OCI-LY7 (cell line): Measurements from ENCODE around the gene ICAM5.

Experiments used
- EZH2phosphoT487 ChIP-seq: fragments of 200-600 bp; sonication (generic); IDR thresholded peaks from 2 replicates; pipeline ENCODE4 v1.6.1; 2018; ENCODE audit warnings: low read depth, borderline replicate concordance, mild to moderate bottlenecking, mixed run types, antibody characterized with exemption, low read length, moderate library complexity, mixed read lengths
- TF ChIP-seq, protein P1 (sequence below): fragments of 200-600 bp; sonication (generic); conservative IDR thresholded peaks from 2 replicates; pipeline ENCODE4 v1.5.1; 2014; ENCODE audit warnings: mild to moderate bottlenecking, antibody characterized with exemption, low read length, moderate library complexity, mixed read lengths

DNA sequence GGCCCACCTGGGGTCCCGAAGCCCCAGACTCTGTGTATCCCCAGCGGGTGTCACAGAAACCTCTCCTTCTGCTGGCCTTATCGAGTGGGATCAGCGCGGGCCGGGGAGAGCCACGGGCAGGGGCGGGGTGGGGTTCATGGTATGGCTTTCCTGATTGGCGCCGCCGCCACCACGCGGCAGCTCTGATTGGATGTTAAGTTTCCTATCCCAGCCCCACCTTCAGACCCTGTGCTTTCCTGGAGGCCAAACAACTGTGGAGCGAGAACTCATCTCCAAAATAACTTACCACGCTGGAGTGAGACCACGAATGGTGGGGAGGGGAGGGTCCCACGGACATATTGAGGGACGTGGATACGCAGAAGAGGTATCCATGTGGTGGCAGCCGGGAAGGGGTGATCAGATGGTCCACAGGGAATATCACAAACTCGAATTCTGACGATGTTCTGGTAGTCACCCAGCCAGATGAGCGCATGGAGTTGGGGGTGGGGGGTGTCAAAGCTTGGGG lies 1.0 kb upstream of the ICAM5 start:
- TF ChIP-seq, protein P1, sequence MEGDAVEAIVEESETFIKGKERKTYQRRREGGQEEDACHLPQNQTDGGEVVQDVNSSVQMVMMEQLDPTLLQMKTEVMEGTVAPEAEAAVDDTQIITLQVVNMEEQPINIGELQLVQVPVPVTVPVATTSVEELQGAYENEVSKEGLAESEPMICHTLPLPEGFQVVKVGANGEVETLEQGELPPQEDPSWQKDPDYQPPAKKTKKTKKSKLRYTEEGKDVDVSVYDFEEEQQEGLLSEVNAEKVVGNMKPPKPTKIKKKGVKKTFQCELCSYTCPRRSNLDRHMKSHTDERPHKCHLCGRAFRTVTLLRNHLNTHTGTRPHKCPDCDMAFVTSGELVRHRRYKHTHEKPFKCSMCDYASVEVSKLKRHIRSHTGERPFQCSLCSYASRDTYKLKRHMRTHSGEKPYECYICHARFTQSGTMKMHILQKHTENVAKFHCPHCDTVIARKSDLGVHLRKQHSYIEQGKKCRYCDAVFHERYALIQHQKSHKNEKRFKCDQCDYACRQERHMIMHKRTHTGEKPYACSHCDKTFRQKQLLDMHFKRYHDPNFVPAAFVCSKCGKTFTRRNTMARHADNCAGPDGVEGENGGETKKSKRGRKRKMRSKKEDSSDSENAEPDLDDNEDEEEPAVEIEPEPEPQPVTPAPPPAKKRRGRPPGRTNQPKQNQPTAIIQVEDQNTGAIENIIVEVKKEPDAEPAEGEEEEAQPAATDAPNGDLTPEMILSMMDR: no peak
- TF ChIP-seq EZH2phosphoT487: no peak
